H1 (cell line): Measurements from ENCODE around the gene BRD8. TPM values are rescaled to one million over a fixed set of nuclear protein-coding genes. Genes with fewer than 3 reads are reported as not detected.

ENCODE experiments used
- SUZ12 ChIP-seq: fragments of 200-600 bp; sonication (generic); IDR thresholded peaks from 2 replicates; pipeline ENCODE4 v1.6.1; 2012; ENCODE audit warnings: mild to moderate bottlenecking, inconsistent platforms, low read length, moderate library complexity, mixed read lengths
- TAF7 ChIP-seq: optimal IDR thresholded peaks from 2 replicates; pipeline ENCODE3; 2011; ENCODE audit warnings: low read depth, mild to moderate bottlenecking, inconsistent platforms, low read length, moderate library complexity, borderline replicate concordance
- polyA plus RNA-seq, 7 experiments: library from polyadenylated mRNA; depleted of rRNA in 3 of 7; stranded (reverse) in 5 of 7; unstranded in 2 of 7; fragments of >200 nt in 5 of 7; fragments of 200-250 nt in 2 of 7; gene quantifications; 1 replicate in 5 of 7; 2 replicates in 1 of 7; 4 replicates in 1 of 7; pipeline versions ENCODE4 v1.2.1 to v1.2.3, GENCODE V29; 2011 to 2013; ENCODE audit warnings: missing spikeins in 2 of 7, mixed read lengths in 2 of 7
- total RNA-seq: library from RNA; stranded (reverse); fragmentation: NEBNext Ultra II Directional; extraction: Animal tissue kit (Norgen Biotek cat#: 25700); gene quantifications from 2 replicates; pipeline ENCODE4 v1.2.1, GENCODE V29; 2021
- TF ChIP-seq, protein P1 (sequence below): IDR thresholded peaks from 2 replicates; pipeline ENCODE4 v1.6.1; 2012; ENCODE audit warnings: low read length, inconsistent platforms

The BRD8 gene
- total and polyA plus RNA-seq, 2 of the 8 experiments (the other 6 are each of a cell fraction or from before 2014, with no cell fraction given) = 37.8 to 75.8 TPM

DNA sequence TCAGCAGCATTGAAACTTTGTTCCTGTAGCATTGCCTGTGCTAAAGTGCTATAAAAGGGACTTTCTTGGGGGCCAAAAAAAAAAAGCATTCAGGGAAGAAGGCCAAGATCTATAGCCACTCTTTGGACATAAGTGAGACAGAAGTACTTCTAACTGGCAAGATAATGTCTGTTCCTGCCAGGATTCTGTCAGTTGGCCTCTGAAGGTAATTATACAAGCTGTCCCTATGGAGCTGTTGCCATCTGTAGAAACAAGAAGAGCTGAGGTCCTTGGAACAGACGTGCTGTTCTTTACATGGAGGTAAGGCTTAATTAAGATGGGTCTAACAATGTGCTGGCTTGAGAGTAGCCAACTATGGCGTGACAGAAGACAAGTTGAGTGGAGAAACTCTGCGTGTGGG lies 10.2 kb upstream of the BRD8 start (continued):
- TF ChIP-seq TAF7 = no peak
- TF ChIP-seq SUZ12 = no peak
- TF ChIP-seq, protein P1, sequence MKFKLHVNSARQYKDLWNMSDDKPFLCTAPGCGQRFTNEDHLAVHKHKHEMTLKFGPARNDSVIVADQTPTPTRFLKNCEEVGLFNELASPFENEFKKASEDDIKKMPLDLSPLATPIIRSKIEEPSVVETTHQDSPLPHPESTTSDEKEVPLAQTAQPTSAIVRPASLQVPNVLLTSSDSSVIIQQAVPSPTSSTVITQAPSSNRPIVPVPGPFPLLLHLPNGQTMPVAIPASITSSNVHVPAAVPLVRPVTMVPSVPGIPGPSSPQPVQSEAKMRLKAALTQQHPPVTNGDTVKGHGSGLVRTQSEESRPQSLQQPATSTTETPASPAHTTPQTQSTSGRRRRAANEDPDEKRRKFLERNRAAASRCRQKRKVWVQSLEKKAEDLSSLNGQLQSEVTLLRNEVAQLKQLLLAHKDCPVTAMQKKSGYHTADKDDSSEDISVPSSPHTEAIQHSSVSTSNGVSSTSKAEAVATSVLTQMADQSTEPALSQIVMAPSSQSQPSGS = no peak
